Trophoblast cell (in vitro differentiated cells and primary cell): ENCODE measurements around the gene SLC31A2.

ENCODE experiments used
- DNase-seq, 2 donors: peaks; one replicate each; pipeline ENCODE4 v3.0.0-alpha.2; 2016
- H2AFZ ChIP-seq: 2 replicates; pipeline ENCODE4 v1.6.1; 2013; ENCODE audit warnings: low read length, moderate library complexity, mild to moderate bottlenecking; ENCODE audit not compliant: insufficient read depth, poor library complexity
- H2AK5ac ChIP-seq: 2 replicates; pipeline ENCODE4 v1.6.1; 2013; ENCODE audit warnings: mild to moderate bottlenecking, low read length
- H2BK120ac ChIP-seq: 2 replicates; pipeline ENCODE4 v1.6.1; 2013; ENCODE audit warnings: low read length, mild to moderate bottlenecking, moderate library complexity; ENCODE audit not compliant: insufficient read depth, poor library complexity
- H2BK12ac ChIP-seq: 2 replicates; pipeline ENCODE4 v1.6.1; 2013; ENCODE audit warnings: mild to moderate bottlenecking, low read length, moderate library complexity
- H2BK5ac ChIP-seq: 2 replicates; pipeline ENCODE4 v1.6.1; 2013; ENCODE audit warnings: low read length, low read depth, moderate library complexity, mild to moderate bottlenecking; ENCODE audit not compliant: poor library complexity
- H3K14ac ChIP-seq: 2 replicates; pipeline ENCODE4 v1.6.1; 2013; ENCODE audit warnings: mild to moderate bottlenecking, low read length
- H3K18ac ChIP-seq: 2 replicates; pipeline ENCODE4 v1.6.1; 2013; ENCODE audit warnings: mild to moderate bottlenecking, low read length
- H3K23ac ChIP-seq: 2 replicates; pipeline ENCODE4 v1.6.1; 2013; ENCODE audit warnings: low read length
- H3K27ac ChIP-seq: 2 replicates; pipeline ENCODE4 v1.5.1; 2013; ENCODE audit warnings: low read depth, mild to moderate bottlenecking, inconsistent platforms, low read length, moderate library complexity
- H3K27me3 ChIP-seq: 2 replicates; pipeline ENCODE4 v1.6.1; 2013; ENCODE audit warnings: inconsistent platforms, mild to moderate bottlenecking, low read length, moderate library complexity; ENCODE audit not compliant: insufficient read depth
- H3K36me3 ChIP-seq, 2 experiments: 1 replicate in 1 of 2; 2 replicates in 1 of 2; pipeline ENCODE4 v1.6.1; 2013; ENCODE audit warnings: low read length in 2 of 2, mild to moderate bottlenecking in 2 of 2, moderate library complexity in 1 of 2; ENCODE audit not compliant: insufficient read depth in 2 of 2, control insufficient read depth in 1 of 2
- H3K4ac ChIP-seq: 2 replicates; pipeline ENCODE4 v1.6.1; 2013; ENCODE audit warnings: low read depth, mild to moderate bottlenecking, low read length, moderate library complexity
- H3K4me1 ChIP-seq, 2 experiments: 1 replicate in 1 of 2; 2 replicates in 1 of 2; pipeline ENCODE4 v1.6.1; 2013; ENCODE audit warnings: low read length in 2 of 2, mild to moderate bottlenecking in 2 of 2, moderate library complexity in 1 of 2; ENCODE audit not compliant: insufficient read depth in 2 of 2, control insufficient read depth in 1 of 2
- H3K4me2 ChIP-seq: 2 replicates; pipeline ENCODE4 v1.6.1; 2013; ENCODE audit warnings: inconsistent platforms, mild to moderate bottlenecking, low read length, moderate library complexity
- H3K4me3 ChIP-seq: 2 replicates; pipeline ENCODE4 v1.5.1; 2013; ENCODE audit warnings: mild to moderate bottlenecking, low read depth, low read length, inconsistent platforms
- H3K79me1 ChIP-seq: one replicate; pipeline ENCODE4 v1.6.1; 2013; ENCODE audit warnings: low read length
- H3K79me2 ChIP-seq: 2 replicates; pipeline ENCODE4 v1.6.1; 2013; ENCODE audit warnings: low read length, mild to moderate bottlenecking; ENCODE audit not compliant: control insufficient read depth, insufficient read depth, poor library complexity
- H3K9ac ChIP-seq: 2 replicates; pipeline ENCODE4 v1.6.1; 2013; ENCODE audit warnings: mild to moderate bottlenecking, low read length
- H3K9me3 ChIP-seq: 2 replicates; pipeline ENCODE4 v1.6.1; 2013; ENCODE audit warnings: low read depth, mild to moderate bottlenecking, control low read depth, inconsistent platforms, low read length; ENCODE audit not compliant: insufficient read depth
- H4K12ac ChIP-seq: 2 replicates; pipeline ENCODE4 v1.6.1; 2013; ENCODE audit warnings: low read depth, mild to moderate bottlenecking, low read length, moderate library complexity
- H4K8ac ChIP-seq: 2 replicates; pipeline ENCODE4 v1.6.1; 2013; ENCODE audit warnings: low read depth, mild to moderate bottlenecking, low read length, moderate library complexity
- H4K91ac ChIP-seq: one replicate; pipeline ENCODE4 v1.6.1; 2013; ENCODE audit warnings: low read depth, mild to moderate bottlenecking, low read length, moderate library complexity
- WGBS: extraction: QIAGEN DNeasy Blood & Tissue Kit; methylation state at CpG from one replicate; pipeline ENCODE4 v1.1.7; 2013; ENCODE audit warnings: missing lambda C conversion rate; ENCODE audit not compliant: insufficient read length, insufficient coverage; ENCODE audit errors: extremely low coverage; 5-methylcytosine and 5-hydroxymethylcytosine counted together

SLC31A2 gene

DNA sequence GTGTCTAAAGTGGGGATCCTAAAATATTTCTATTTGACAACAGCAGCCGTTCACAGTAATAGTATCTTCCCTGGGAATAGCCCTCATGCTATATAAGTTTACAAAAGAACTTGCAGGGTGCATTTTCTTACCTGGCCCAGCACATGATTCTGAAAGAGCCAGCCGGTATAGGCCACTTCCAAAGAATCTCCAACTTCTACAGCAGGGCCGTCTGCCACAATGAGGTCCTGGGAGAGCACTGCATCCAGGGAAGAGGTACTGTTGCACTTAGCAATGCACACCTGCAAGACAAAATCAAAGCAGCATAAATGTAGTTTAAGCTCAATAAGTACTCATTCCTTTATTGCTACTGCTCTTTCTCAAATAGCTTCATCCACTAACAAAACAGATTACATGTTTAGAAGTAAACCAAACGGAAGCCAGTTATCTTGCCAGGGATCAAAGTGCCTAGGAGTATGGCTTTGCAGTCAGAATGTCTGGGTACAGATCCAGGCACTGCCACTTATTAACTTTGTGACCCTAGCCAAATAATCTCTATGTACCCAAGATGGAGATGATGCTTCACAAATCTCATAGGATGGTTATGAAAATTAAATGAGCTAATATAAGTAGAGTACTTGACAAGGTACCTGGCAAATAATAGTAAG is 49.0 kb downstream of the SLC31A2 start:
- H4K91ac ChIP-seq = no peak overlapping the region
- H3K27ac ChIP-seq = no peak overlapping the region
- H2BK12ac ChIP-seq = no peak overlapping the region
- H2AFZ ChIP-seq = no peak overlapping the region
- H3K9me3 ChIP-seq = no peaks in the 10 kb centered on the region
- H2BK120ac ChIP-seq = no peak overlapping the region
- no peak overlapping the region for H4K8ac ChIP-seq
- H3K23ac ChIP-seq = no peak overlapping the region
- H3K27me3 ChIP-seq = no peaks in the 10 kb centered on the region
- H3K4me2 ChIP-seq = no peak overlapping the region
- H3K4me1 ChIP-seq = no peaks in the 10 kb centered on the region
- no peaks in the 10 kb centered on the region for H3K79me1 ChIP-seq
- no peak overlapping the region for H3K4ac ChIP-seq
- no peaks in the 10 kb centered on the region for H3K79me2 ChIP-seq
- H3K36me3 ChIP-seq = peaks cover 11 to 19% of the 10 kb centered on the region in 2 experiments
- H3K9ac ChIP-seq = no peak overlapping the region
- H3K14ac ChIP-seq = no peak overlapping the region
- no peak overlapping the region for H3K4me3 ChIP-seq
- no peak overlapping the region for H2AK5ac ChIP-seq
- no CpG with 5 or more reads among the region's 4 CpGs for WGBS
- no peak overlapping the region for H4K12ac ChIP-seq
- no peak for DNase-seq
- H3K18ac ChIP-seq = no peak overlapping the region
- no peak overlapping the region for H2BK5ac ChIP-seq

DNA sequence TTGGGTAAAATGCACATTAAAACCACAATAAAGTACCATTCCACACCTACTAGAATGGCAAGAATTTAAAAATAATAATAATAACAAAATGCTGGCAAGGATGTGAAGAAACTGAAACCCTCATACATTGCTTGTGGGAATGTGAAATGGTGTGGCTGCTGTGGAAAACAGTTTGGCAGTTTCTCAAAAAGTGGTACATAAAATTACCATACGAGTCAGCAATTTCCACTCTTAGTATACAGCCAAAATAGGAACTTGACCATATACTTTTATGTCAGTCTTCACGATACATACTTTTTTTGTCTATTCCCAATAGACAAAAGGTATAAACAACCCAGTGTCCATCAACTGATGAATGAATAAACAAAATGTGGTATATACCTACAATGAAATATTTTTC is 54.6 kb downstream of the SLC31A2 start:
- Histone ChIP-seq H4K12ac (no peak overlapping the region), H2AFZ (no peak overlapping the region)
- no CpG with 5 or more reads among the region's 2 CpGs for WGBS

DNA sequence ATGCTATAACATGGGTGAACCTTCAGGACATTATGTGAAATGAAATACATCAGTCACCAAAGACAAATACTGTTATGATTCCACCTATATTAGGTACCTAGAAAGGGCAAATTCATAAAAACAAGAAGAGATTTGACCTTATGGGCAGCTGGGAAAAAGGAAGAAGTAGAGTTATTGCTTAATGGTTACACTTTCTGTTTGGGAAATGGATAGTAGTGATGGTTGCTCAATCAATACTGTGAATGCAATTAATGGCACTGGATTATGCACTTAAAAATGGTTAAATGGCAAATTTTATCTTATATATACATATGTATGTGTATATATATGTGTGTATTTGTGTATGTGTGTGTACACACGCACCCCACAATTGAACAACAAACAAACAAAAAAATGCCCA is 55.1 kb downstream of the SLC31A2 start:
- Histone ChIP-seq H3K18ac (no peak overlapping the region), H3K79me1 (no peaks in the 10 kb centered on the region), H2BK12ac (no peak overlapping the region), H2BK120ac (no peak overlapping the region), H3K4ac (no peak overlapping the region), H3K27me3 (no peaks in the 10 kb centered on the region), H2BK5ac (no peak overlapping the region), H4K8ac (no peak overlapping the region), H3K23ac (no peak overlapping the region), H3K4me1 (no peaks in the 10 kb centered on the region), H2AK5ac (no peak overlapping the region), H3K9ac (no peak overlapping the region), H3K27ac (no peak overlapping the region), H3K9me3 (no peaks in the 10 kb centered on the region), H4K12ac (no peak overlapping the region), H3K4me2 (no peak overlapping the region), H3K4me3 (no peak overlapping the region), H4K91ac (no peak overlapping the region), H3K14ac (no peak overlapping the region), H3K36me3 (peaks cover 10 to 23% of the 10 kb centered on the region in 2 experiments), H2AFZ (no peak overlapping the region), H3K79me2 (no peaks in the 10 kb centered on the region)
- DNase-seq = no peak
- WGBS = no CpG with 5 or more reads among the region's 1 CpG

More for the DNA sequence above, 54.6 kb downstream of the SLC31A2 start:
- no peak overlapping the region for H2BK5ac ChIP-seq
- no peak overlapping the region for H4K8ac ChIP-seq
- no peak overlapping the region for H3K18ac ChIP-seq
- no peak overlapping the region for H4K91ac ChIP-seq
- no peak overlapping the region for H2BK12ac ChIP-seq
- H2BK120ac ChIP-seq = no peak overlapping the region
- H3K14ac ChIP-seq = no peak overlapping the region
- no peak overlapping the region for H3K27ac ChIP-seq
- no peaks in the 10 kb centered on the region for H3K9me3 ChIP-seq
- no peaks in the 10 kb centered on the region for H3K27me3 ChIP-seq
- H3K36me3 ChIP-seq = peaks cover 7 to 19% of the 10 kb centered on the region in 2 experiments
- H3K4me1 ChIP-seq = no peaks in the 10 kb centered on the region
- H3K4me3 ChIP-seq = no peak overlapping the region
- H3K4me2 ChIP-seq = no peak overlapping the region
- H3K79me2 ChIP-seq = no peaks in the 10 kb centered on the region
- H3K4ac ChIP-seq = no peak overlapping the region
- H3K9ac ChIP-seq = no peak overlapping the region
- no peak overlapping the region for H3K23ac ChIP-seq
- H2AK5ac ChIP-seq = no peak overlapping the region
- no peak for DNase-seq
- no peaks in the 10 kb centered on the region for H3K79me1 ChIP-seq

DNA sequence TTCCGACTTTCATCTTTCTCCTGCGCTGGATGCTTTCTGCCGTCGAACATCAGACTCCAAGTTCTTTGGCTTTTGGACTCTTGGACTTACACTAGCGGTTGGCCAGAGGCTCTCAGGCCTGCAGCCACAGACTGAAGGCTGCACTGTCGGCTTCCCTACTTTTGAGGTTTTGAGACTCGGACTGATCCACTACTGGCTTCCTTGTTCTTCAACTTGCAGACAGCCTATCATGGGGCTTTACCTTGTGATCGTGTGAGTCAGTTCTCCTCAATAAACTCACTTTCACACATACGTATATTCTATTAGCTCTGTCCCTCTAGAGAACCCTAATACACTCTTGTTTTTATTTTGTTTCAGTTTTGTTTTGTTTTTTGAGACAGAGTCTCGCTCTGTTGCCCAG is 60.0 kb downstream of the SLC31A2 start:
- Histone ChIP-seq H2BK120ac (no peak overlapping the region), H3K4me3 (no peak overlapping the region), H3K18ac (no peak overlapping the region), H4K12ac (no peak overlapping the region), H2AFZ (no peak overlapping the region), H3K4ac (no peak overlapping the region), H3K79me1 (no peaks in the 10 kb centered on the region), H3K23ac (no peak overlapping the region), H2BK5ac (no peak overlapping the region), H2AK5ac (no peak overlapping the region), H3K4me2 (no peak overlapping the region), H3K27me3 (no peaks in the 10 kb centered on the region), H2BK12ac (no peak overlapping the region), H3K79me2 (no peaks in the 10 kb centered on the region), H3K14ac (no peak overlapping the region), H4K91ac (no peak overlapping the region), H3K9ac (no peak overlapping the region), H3K4me1 (no peaks in the 10 kb centered on the region), H3K27ac (no peak overlapping the region), H4K8ac (no peak overlapping the region), H3K36me3 (peaks cover 8 to 17% of the 10 kb centered on the region in 2 experiments), H3K9me3 (no peaks in the 10 kb centered on the region)
- peak in 1 of 2 donors; percentile 18 for DNase-seq
- WGBS = no CpG with 5 or more reads among the region's 10 CpGs
